HL-60 (cell line): ENCODE results near the gene ARHGAP26.
"Not testable (repeated sequence)": the region's sequence is repeated elsewhere in the genome, so short reads cannot be mapped to it uniquely, and the experiment has no call there.

ENCODE experiments used
- DNase-seq, 2 experiments: peaks; one replicate each; pipeline ENCODE4 v3.0.0-alpha.2; 2010 to 2020; ENCODE audit warnings: low read depth in 1 of 2, low spot score in 1 of 2
- H3K27ac ChIP-seq: fragments of 250-450 bp; sonication (Bioruptor Pico); replicated peaks from 2 replicates; pipeline ENCODE4 v1.5.1; 2020; ENCODE audit warnings: mild to moderate bottlenecking, moderate library complexity
- H3K27me3 ChIP-seq: fragments of 250-450 bp; sonication (Bioruptor Pico); 2 replicates; pipeline ENCODE4 v1.5.1; 2021; ENCODE audit warnings: mild to moderate bottlenecking, moderate library complexity; ENCODE audit not compliant: insufficient read depth, poor library complexity, severe bottlenecking
- H3K4me3 ChIP-seq: replicated peaks from 2 replicates; pipeline ENCODE4 v1.5.1; 2011; ENCODE audit warnings: mild to moderate bottlenecking, control low read depth, low read length; ENCODE audit not compliant: insufficient read depth
- GABPA ChIP-seq: IDR thresholded peaks from 2 replicates; pipeline ENCODE4 v1.6.1; 2012; ENCODE audit warnings: low read depth
- POLR2AphosphoS5 ChIP-seq: IDR thresholded peaks from 2 replicates; pipeline ENCODE4 v1.6.1; 2012; ENCODE audit warnings: low read depth
- SPI1 ChIP-seq: IDR thresholded peaks from 2 replicates; pipeline ENCODE4 v1.6.1; 2012; ENCODE audit warnings: low read depth, mild to moderate bottlenecking, borderline replicate concordance
- TF ChIP-seq, protein P1 (sequence below): IDR thresholded peaks from 2 replicates; pipeline ENCODE4 v1.6.1; 2012; ENCODE audit warnings: low read depth; ENCODE audit not compliant: insufficient replicate concordance
- TF ChIP-seq, protein P2 (sequence below): IDR thresholded peaks from one replicate; pipeline ENCODE4 v1.5.1; 2011; ENCODE audit warnings: low read length, control low read depth, inconsistent platforms; ENCODE audit not compliant: insufficient read depth

ARHGAP26 gene

DNA sequence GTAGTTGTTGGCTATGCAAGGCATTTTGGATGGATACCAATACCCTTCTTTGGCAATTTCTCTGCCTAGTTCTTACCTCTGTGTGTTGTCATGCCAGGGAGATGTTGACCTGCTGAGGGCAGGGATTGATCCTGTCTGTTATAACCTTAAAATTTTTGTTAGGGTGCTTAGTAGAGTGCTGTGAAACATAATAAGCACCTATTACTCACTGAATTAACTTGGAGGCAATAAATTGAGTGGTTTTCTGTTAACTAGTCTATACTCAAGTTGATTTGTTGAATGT, 177.2 kb downstream of the ARHGAP26 start:
- H3K4me3 ChIP-seq: no peak overlapping the region
- no peak for DNase-seq
- H3K27me3 ChIP-seq: no peaks in the 10 kb centered on the region
- TF ChIP-seq, protein P1, sequence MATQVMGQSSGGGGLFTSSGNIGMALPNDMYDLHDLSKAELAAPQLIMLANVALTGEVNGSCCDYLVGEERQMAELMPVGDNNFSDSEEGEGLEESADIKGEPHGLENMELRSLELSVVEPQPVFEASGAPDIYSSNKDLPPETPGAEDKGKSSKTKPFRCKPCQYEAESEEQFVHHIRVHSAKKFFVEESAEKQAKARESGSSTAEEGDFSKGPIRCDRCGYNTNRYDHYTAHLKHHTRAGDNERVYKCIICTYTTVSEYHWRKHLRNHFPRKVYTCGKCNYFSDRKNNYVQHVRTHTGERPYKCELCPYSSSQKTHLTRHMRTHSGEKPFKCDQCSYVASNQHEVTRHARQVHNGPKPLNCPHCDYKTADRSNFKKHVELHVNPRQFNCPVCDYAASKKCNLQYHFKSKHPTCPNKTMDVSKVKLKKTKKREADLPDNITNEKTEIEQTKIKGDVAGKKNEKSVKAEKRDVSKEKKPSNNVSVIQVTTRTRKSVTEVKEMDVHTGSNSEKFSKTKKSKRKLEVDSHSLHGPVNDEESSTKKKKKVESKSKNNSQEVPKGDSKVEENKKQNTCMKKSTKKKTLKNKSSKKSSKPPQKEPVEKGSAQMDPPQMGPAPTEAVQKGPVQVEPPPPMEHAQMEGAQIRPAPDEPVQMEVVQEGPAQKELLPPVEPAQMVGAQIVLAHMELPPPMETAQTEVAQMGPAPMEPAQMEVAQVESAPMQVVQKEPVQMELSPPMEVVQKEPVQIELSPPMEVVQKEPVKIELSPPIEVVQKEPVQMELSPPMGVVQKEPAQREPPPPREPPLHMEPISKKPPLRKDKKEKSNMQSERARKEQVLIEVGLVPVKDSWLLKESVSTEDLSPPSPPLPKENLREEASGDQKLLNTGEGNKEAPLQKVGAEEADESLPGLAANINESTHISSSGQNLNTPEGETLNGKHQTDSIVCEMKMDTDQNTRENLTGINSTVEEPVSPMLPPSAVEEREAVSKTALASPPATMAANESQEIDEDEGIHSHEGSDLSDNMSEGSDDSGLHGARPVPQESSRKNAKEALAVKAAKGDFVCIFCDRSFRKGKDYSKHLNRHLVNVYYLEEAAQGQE: no peak
- TF ChIP-seq POLR2AphosphoS5 (no peak), GABPA (no peak), SPI1 (no peak)
- TF ChIP-seq, protein P2, sequence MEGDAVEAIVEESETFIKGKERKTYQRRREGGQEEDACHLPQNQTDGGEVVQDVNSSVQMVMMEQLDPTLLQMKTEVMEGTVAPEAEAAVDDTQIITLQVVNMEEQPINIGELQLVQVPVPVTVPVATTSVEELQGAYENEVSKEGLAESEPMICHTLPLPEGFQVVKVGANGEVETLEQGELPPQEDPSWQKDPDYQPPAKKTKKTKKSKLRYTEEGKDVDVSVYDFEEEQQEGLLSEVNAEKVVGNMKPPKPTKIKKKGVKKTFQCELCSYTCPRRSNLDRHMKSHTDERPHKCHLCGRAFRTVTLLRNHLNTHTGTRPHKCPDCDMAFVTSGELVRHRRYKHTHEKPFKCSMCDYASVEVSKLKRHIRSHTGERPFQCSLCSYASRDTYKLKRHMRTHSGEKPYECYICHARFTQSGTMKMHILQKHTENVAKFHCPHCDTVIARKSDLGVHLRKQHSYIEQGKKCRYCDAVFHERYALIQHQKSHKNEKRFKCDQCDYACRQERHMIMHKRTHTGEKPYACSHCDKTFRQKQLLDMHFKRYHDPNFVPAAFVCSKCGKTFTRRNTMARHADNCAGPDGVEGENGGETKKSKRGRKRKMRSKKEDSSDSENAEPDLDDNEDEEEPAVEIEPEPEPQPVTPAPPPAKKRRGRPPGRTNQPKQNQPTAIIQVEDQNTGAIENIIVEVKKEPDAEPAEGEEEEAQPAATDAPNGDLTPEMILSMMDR: no peak
- H3K27ac ChIP-seq: no peak overlapping the region

DNA sequence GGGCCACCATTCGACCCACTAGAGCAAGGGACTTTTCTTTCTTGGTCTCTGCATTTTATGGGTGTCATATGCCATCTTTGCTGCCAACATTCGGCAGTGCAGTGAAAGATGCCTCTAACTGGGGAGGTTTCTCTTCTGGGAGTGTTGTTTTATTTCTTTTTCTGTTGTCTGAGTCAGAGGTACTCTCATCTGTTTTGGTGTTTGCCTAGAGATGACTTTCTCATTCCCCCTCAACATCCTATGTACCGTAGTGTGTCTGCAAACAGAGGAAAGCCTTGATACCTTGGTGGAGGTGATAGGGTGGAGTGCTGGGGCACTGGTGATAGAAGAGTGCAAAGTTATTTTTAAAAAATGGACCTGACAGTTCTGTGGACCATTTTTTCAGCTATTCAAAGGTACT, 182.1 kb downstream of the ARHGAP26 start:
- Histone ChIP-seq H3K4me3 (no peak overlapping the region), H3K27ac (no peak overlapping the region), H3K27me3 (no peaks in the 10 kb centered on the region)
- TF ChIP-seq POLR2AphosphoS5 (no peak), SPI1 (no peak), GABPA (no peak)
- TF ChIP-seq, protein P2: no peak
- TF ChIP-seq, protein P1: no peak
- DNase-seq: no peak

- H3K4me3 ChIP-seq, H3K27me3 ChIP-seq, H3K27ac ChIP-seq, DNase-seq: not testable (repeated sequence)
These were observed 182.7 kb downstream of the ARHGAP26 start for GRCh38 chr5:142952871-142953270.

GRCh38 chr5:142954455-142954854, 184.3 kb downstream of the ARHGAP26 start:
- H3K4me3 ChIP-seq: no peak overlapping the region
- H3K27ac ChIP-seq: no peak overlapping the region
- H3K27me3 ChIP-seq: no peaks in the 10 kb centered on the region
- DNase-seq: no peak
- TF ChIP-seq GABPA (no peak), POLR2AphosphoS5 (no peak), SPI1 (no peak)
- TF ChIP-seq, protein P1: no peak
- TF ChIP-seq, protein P2: no peak
